HEK293 (cell line): ENCODE measurements around the gene MCOLN1.

ENCODE experiments used
- CTCF ChIP-seq: fragments of 450-650 bp; formaldehyde crosslinking; IDR thresholded peaks from 2 replicates; pipeline ENCODE4 v1.5.1; 2016; ENCODE audit warnings: missing biosample characterization, missing genetic modification characterization
- EGR2 ChIP-seq: fragments of 450-650 bp; formaldehyde crosslinking; IDR thresholded peaks from 2 replicates; pipeline ENCODE4 v1.5.1; 2016; ENCODE audit warnings: low read depth, missing biosample characterization, missing genetic modification characterization
- GLI2 ChIP-seq: fragments of 450-650 bp; formaldehyde crosslinking; IDR thresholded peaks from 2 replicates; pipeline ENCODE4; 2017; ENCODE audit warnings: missing biosample characterization, missing genetic modification characterization, low read depth, borderline replicate concordance
- HOXD13 ChIP-seq: sonication (generic); formaldehyde crosslinking; IDR thresholded peaks from 2 replicates; pipeline ENCODE4 v1.8.0; 2022; ENCODE audit warnings: missing genetic modification reagents, borderline replicate concordance
- INSM2 ChIP-seq: fragments of 450-650 bp; formaldehyde crosslinking; IDR thresholded peaks from 2 replicates; pipeline ENCODE4 v1.5.1; 2016; ENCODE audit warnings: missing biosample characterization, missing genetic modification characterization
- REST ChIP-seq: fragments of 450-650 bp; formaldehyde crosslinking; IDR thresholded peaks from 2 replicates; pipeline ENCODE4 v1.5.1; 2016; ENCODE audit warnings: missing biosample characterization, missing genetic modification characterization
- TSHZ1 ChIP-seq: fragments of 450-650 bp; formaldehyde crosslinking; IDR thresholded peaks from 2 replicates; pipeline ENCODE4 v1.5.1; 2016; ENCODE audit warnings: missing biosample characterization, missing genetic modification characterization, borderline replicate concordance
- ZBTB48 ChIP-seq: fragments of 450-650 bp; formaldehyde crosslinking; IDR thresholded peaks from 2 replicates; pipeline ENCODE4 v1.5.1; 2016; ENCODE audit warnings: missing biosample characterization, missing genetic modification characterization
- ZEB2 ChIP-seq: fragments of 450-650 bp; formaldehyde crosslinking; IDR thresholded peaks from 2 replicates; pipeline ENCODE4 v1.5.1; 2016; ENCODE audit warnings: missing biosample characterization, missing genetic modification characterization
- ZFHX2 ChIP-seq: fragments of 450-650 bp; formaldehyde crosslinking; conservative IDR thresholded peaks from 2 replicates; pipeline ENCODE4 v1.5.1; 2016; ENCODE audit warnings: missing biosample characterization, missing genetic modification characterization
- ZFP41 ChIP-seq: fragments of 450-650 bp; formaldehyde crosslinking; IDR thresholded peaks from 2 replicates; pipeline ENCODE4 v1.5.1; 2016; ENCODE audit warnings: missing biosample characterization, missing genetic modification characterization, borderline replicate concordance
- ZNF202 ChIP-seq: fragments of 450-650 bp; formaldehyde crosslinking; IDR thresholded peaks from 2 replicates; pipeline ENCODE4 v1.5.1; 2016; ENCODE audit warnings: missing biosample characterization, missing genetic modification characterization, borderline replicate concordance
- ZNF266 ChIP-seq: fragments of 450-650 bp; formaldehyde crosslinking; IDR thresholded peaks from 2 replicates; pipeline ENCODE4 v1.5.1; 2016; ENCODE audit warnings: missing biosample characterization, missing genetic modification characterization, low read depth
- ZNF280C ChIP-seq: fragments of 450-650 bp; formaldehyde crosslinking; IDR thresholded peaks from 2 replicates; pipeline ENCODE4 v1.5.1; 2016; ENCODE audit warnings: missing biosample characterization, missing genetic modification characterization
- ZNF341 ChIP-seq: fragments of 450-650 bp; formaldehyde crosslinking; IDR thresholded peaks from 2 replicates; pipeline ENCODE4; 2016; ENCODE audit warnings: low read depth, missing biosample characterization, missing genetic modification characterization
- ZNF366 ChIP-seq: fragments of 450-650 bp; formaldehyde crosslinking; conservative IDR thresholded peaks from 2 replicates; pipeline ENCODE4 v1.5.1; 2016; ENCODE audit warnings: missing biosample characterization, missing genetic modification characterization
- ZNF391 ChIP-seq: fragments of 450-650 bp; formaldehyde crosslinking; IDR thresholded peaks from 2 replicates; pipeline ENCODE4 v1.5.1; 2016; ENCODE audit warnings: low read depth, missing biosample characterization, missing genetic modification characterization, borderline replicate concordance
- ZNF394 ChIP-seq: fragments of 450-650 bp; formaldehyde crosslinking; IDR thresholded peaks from 2 replicates; pipeline ENCODE4 v1.5.1; 2016; ENCODE audit warnings: missing biosample characterization, missing genetic modification characterization, mild to moderate bottlenecking, moderate library complexity, borderline replicate concordance
- ZNF404 ChIP-seq: fragments of 450-650 bp; formaldehyde crosslinking; IDR thresholded peaks from 2 replicates; pipeline ENCODE4 v1.5.1; 2017; ENCODE audit warnings: missing biosample characterization, missing genetic modification characterization
- ZNF544 ChIP-seq: fragments of 450-650 bp; formaldehyde crosslinking; IDR thresholded peaks from 2 replicates; pipeline ENCODE4 v1.5.0; 2017; ENCODE audit warnings: missing biosample characterization, missing genetic modification characterization
- ZNF768 ChIP-seq: fragments of 450-650 bp; formaldehyde crosslinking; IDR thresholded peaks from 2 replicates; pipeline ENCODE4 v1.5.1; 2018; ENCODE audit warnings: missing biosample characterization, mild to moderate bottlenecking, missing genetic modification characterization
- ZNF785 ChIP-seq: fragments of 450-650 bp; formaldehyde crosslinking; IDR thresholded peaks from 2 replicates; pipeline ENCODE4 v1.5.1; 2016; ENCODE audit warnings: missing biosample characterization, missing genetic modification characterization
- ZNF792 ChIP-seq: fragments of 450-650 bp; formaldehyde crosslinking; IDR thresholded peaks from 2 replicates; pipeline ENCODE4 v1.5.1; 2016; ENCODE audit warnings: missing biosample characterization, missing genetic modification characterization
- ZNF843 ChIP-seq: fragments of 450-650 bp; formaldehyde crosslinking; IDR thresholded peaks from 2 replicates; pipeline ENCODE4 v1.5.1; 2016; ENCODE audit warnings: missing biosample characterization, missing genetic modification characterization
- ZSCAN18 ChIP-seq: fragments of 450-650 bp; formaldehyde crosslinking; IDR thresholded peaks from 2 replicates; pipeline ENCODE4 v1.5.1; 2016; ENCODE audit warnings: missing biosample characterization, missing genetic modification characterization
- ZSCAN23 ChIP-seq: fragments of 450-650 bp; formaldehyde crosslinking; IDR thresholded peaks from 2 replicates; pipeline ENCODE4 v1.5.1; 2016; ENCODE audit warnings: missing biosample characterization, missing genetic modification characterization

The MCOLN1 gene

GRCh38 chr19:7515645-7516151 lies 6.7 kb upstream of the MCOLN1 start, which contains the start of gene ZNF358 (continued):
- TF ChIP-seq INSM2 (tag by site-specific recombination): no peak
- TF ChIP-seq ZNF792 (tag by site-specific recombination): peak; percentile 71; the same call in 1 of the 2 replicates
- TF ChIP-seq ZNF391 (tag by site-specific recombination): 0 out of 2 replicates have a peak, but pooled peaks have one; percentile 25
- TF ChIP-seq CTCF (tag by site-specific recombination): no peak
- TF ChIP-seq ZSCAN23 (tag by site-specific recombination): no peak
- no peak for TF ChIP-seq ZNF544 (tag by site-specific recombination)
- no peak for TF ChIP-seq EGR2 (tag by site-specific recombination)
- TF ChIP-seq ZNF341: no peak
- TF ChIP-seq ZNF202 (tag by site-specific recombination): peak; percentile 100
- peak; percentile 40; the same call in 1 of the 2 replicates for TF ChIP-seq ZNF843 (tag by site-specific recombination)
- TF ChIP-seq ZNF266 (tag by site-specific recombination): no peak
- peak; percentile 97 for TF ChIP-seq ZNF366
- no peak for TF ChIP-seq ZNF280C (tag by site-specific recombination)
- 0 out of 2 replicates have a peak, but pooled peaks have one; percentile 15 for TF ChIP-seq ZFHX2 (tag by site-specific recombination)
- TF ChIP-seq ZNF394: no peak
- TF ChIP-seq ZBTB48 (tag by site-specific recombination): peak; percentile 53; the same call in 1 of the 2 replicates
- no peak for TF ChIP-seq ZFP41
- TF ChIP-seq HOXD13 (CRISPR knock-in tag): no peak
- no peak for TF ChIP-seq ZNF768
- no peak for TF ChIP-seq GLI2 (tag by site-specific recombination)
- no peak for TF ChIP-seq ZNF404 (tag by site-specific recombination)
- TF ChIP-seq TSHZ1: no peak
- 0 out of 2 replicates have a peak, but pooled peaks have one; percentile 25 for TF ChIP-seq REST (tag by site-specific recombination)
- peak; percentile 56; the same call in 1 of the 2 replicates for TF ChIP-seq ZSCAN18 (tag by site-specific recombination)
- TF ChIP-seq ZEB2 (tag by site-specific recombination): no peak
- peak; percentile 71; the same call in 1 of the 2 replicates for TF ChIP-seq ZNF785 (tag by site-specific recombination)
